ENCODE measurements around the gene FREY1. TPM values are rescaled to one million over a fixed set of nuclear protein-coding genes. Genes with fewer than 3 reads are reported as not detected.

Gene FREY1
- total RNA-seq, 3 donors from 2014 or later = 0.48 to 3.2 (median 0.98) TPM

DNA sequence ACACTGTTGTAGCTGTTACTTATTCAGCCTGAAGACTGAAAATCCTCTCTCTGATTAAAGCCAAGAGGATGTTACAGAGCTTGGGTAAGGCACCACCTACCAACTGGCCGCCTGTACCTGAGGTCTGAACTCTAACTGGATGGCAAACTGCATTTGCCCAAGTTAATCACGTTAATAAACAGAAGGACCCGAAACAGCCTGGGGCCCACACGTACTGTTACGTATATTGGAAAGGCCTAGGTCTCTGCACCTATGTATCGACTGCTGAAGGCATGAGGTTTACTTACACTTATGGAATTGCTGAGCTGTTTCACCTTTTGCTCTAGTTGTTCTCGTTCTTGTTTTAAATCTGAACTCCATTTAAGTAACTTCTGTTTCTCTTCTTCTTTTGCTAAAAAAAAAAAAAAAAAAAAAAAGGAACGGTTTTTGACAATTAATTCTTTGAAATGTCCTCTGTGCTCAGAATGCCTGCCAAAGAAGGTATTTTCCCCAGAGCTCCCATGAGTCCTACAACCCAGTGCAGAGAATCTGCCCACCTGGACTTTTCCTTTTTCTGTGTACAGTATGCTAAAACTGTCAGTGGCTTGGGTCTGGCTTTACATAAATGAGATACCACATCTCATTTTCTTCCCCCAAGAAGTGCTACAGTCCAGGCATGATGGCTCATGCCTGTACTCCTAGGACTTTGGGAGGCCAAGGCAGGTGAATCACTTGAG is 28.4 kb upstream of the FREY1 start:
- Histone ChIP-seq H3K9me3 (no peaks in the 10 kb centered on the region), H3K27ac (peak overlapping the region in 1 of 2 donors; percentile 11), H3K27me3 (no peaks in the 10 kb centered on the region), H3K36me3 (no peaks in the 10 kb centered on the region), H3K4me1 (peaks cover 0 to 8% of the 10 kb centered on the region in 2 donors), H3K4me3 (no peak overlapping the region)
- intact Hi-C loops (cut with DNase I; ENCODE audit: low total_unique reads) = no loop called here
- TF ChIP-seq POLR2AphosphoS5 (IDR thresholded peaks at IDR 0.05) (no peak), POLR2A (IDR thresholded peaks at IDR 0.05) (no peak)
- TF ChIP-seq, protein P1, sequence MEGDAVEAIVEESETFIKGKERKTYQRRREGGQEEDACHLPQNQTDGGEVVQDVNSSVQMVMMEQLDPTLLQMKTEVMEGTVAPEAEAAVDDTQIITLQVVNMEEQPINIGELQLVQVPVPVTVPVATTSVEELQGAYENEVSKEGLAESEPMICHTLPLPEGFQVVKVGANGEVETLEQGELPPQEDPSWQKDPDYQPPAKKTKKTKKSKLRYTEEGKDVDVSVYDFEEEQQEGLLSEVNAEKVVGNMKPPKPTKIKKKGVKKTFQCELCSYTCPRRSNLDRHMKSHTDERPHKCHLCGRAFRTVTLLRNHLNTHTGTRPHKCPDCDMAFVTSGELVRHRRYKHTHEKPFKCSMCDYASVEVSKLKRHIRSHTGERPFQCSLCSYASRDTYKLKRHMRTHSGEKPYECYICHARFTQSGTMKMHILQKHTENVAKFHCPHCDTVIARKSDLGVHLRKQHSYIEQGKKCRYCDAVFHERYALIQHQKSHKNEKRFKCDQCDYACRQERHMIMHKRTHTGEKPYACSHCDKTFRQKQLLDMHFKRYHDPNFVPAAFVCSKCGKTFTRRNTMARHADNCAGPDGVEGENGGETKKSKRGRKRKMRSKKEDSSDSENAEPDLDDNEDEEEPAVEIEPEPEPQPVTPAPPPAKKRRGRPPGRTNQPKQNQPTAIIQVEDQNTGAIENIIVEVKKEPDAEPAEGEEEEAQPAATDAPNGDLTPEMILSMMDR (IDR thresholded peaks at IDR 0.05) = no peak
- DNase-seq (ENCODE audit: low spot score in 2 of 2) = no peak

DNA sequence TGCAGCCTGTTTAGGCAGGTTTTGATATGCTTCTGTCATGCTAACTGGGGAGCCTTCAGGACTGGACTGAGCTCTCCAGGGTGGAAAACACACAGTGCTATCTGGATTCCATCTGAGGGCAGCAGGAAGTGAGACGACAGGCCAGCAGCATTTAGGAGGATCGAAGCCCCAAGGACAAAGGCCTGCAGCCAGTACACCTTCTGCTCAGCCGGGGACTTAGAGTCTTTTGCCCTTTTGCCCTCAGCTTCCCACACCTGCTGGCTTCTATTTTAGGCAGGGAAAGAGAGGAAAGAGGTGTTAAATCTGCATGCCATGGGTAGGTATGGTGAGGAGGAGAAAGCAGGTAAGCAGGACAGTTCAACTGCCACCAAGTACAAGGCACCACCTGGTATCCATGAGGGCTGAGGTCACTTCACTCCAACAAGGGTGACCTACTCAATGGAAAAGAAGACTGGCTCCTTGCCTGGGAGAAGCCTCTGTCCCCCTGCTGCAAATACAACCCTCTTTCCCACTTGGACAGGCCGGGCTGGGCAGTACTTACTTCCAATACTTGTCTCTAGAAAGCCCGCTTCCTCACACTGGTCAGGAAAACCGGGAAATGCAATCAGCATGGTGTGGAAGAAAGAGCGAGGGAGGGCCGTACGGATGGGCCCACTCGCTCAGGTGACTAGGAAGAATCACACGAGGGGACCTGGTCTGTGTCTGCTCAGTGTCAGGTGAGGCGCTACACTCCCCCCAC is 27.7 kb upstream of the FREY1 start:
- Histone ChIP-seq H3K4me3 (no peak overlapping the region), H3K27me3 (no peaks in the 10 kb centered on the region), H3K27ac (peak overlapping the region; percentile 11 to 77), H3K4me1 (peaks cover 0 to 11% of the 10 kb centered on the region in 2 donors), H3K36me3 (no peaks in the 10 kb centered on the region), H3K9me3 (no peaks in the 10 kb centered on the region)
- no peak for DNase-seq (ENCODE audit: low spot score in 2 of 2)
- intact Hi-C loops (cut with DNase I; ENCODE audit: low total_unique reads) = no loop called here
- TF ChIP-seq POLR2AphosphoS5 (IDR thresholded peaks at IDR 0.05) (no peak), POLR2A (IDR thresholded peaks at IDR 0.05) (no peak)
- TF ChIP-seq, protein P1 (IDR thresholded peaks at IDR 0.05) = no peak

DNA sequence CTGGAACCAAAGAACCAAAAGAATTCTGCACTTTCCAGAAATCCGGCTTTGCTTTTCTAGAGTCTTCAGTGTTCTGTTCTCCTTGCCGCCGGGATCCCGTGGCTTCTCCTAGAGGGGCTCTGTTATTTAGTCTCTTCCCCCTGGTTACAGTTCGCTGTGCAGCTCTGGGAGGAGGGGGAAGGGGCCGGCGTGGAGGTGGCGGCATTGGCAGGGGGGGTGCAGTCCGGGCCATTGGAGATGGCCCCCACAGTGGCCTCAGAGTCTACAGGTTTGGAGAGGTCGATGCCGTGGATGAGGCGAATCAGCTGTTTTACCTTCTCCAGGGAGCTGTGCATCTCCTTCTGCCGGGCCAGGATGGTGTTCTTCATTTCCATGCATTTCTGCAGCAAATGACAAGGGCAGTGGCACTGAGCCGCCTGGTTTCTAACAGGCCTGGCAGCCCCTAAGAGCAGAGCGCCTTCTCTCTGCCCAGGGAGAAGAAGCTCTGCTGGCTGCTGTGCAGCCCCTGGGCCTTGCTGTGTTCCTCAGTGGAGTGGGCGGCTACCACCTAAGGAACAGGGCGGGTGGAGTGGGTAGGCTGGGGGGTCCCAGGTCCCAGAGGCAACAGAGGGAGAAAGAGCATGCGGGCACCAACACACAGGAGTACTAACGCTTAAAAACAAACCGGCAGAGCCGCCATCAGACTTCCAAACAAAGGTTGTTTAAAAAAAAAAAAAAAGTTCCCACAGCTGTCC is 26.9 kb upstream of the FREY1 start:
- peak overlapping the region; percentile 40 to 77 for H3K27ac ChIP-seq
- H3K4me1 ChIP-seq = peaks cover 0 to 15% of the 10 kb centered on the region in 2 donors
- DNase-seq (ENCODE audit: low spot score in 2 of 2) = no peak
- TF ChIP-seq POLR2AphosphoS5 (IDR thresholded peaks at IDR 0.05) = no peak
- TF ChIP-seq POLR2A (IDR thresholded peaks at IDR 0.05) = no peak
- TF ChIP-seq, protein P1 (IDR thresholded peaks at IDR 0.05) = no peak
- H3K9me3 ChIP-seq = no peaks in the 10 kb centered on the region
- H3K27me3 ChIP-seq = no peaks in the 10 kb centered on the region
- intact Hi-C loops (cut with DNase I; ENCODE audit: low total_unique reads) = no loop called here
- peak overlapping the region in 2 of 3 donors; percentile 10 to 21 for H3K4me3 ChIP-seq
- no peaks in the 10 kb centered on the region for H3K36me3 ChIP-seq

DNA sequence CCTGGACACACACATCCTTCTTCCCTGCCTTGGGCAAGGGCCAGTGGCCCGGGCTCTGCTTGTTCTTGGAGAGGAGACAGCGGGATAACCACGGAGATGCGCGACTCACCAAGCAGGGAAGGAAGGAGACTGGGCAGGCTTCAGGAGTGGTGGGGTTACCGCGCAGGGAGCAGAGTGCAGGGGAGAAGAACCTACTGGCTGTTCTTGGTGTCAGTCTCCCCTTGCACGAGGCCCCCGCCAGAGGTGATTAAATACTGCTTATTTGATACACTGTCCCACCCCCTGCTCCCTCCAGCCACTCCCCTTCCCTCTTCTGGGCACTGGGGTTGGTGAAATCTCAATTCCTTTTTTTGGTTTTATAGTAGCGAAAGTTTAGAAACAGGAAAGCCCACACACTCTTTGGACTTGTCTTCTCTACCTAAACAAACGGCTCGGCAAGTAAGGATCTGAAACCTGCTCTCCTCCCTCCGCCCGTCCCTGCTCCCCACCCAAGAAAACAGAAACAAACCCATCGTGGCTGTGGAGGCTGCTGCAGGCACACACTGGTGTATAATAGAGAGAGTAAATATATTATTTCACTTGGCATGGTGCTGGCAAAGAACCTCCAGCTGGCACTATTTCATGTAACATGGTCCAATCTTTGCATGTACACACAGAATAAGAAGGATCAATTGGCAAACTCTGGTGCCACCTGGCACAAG is 26.2 kb upstream of the FREY1 start:
- peaks cover 0 to 15% of the 10 kb centered on the region in 2 donors for H3K4me1 ChIP-seq
- intact Hi-C loops (cut with DNase I; ENCODE audit: low total_unique reads) = no loop called here
- TF ChIP-seq POLR2AphosphoS5 (IDR thresholded peaks at IDR 0.05) (no peak), POLR2A (IDR thresholded peaks at IDR 0.05) (no peak)
- TF ChIP-seq, protein P1 (IDR thresholded peaks at IDR 0.05) = no peak

More for the DNA sequence above, 26.2 kb upstream of the FREY1 start:
- Histone ChIP-seq H3K4me3 (peak overlapping the region in 2 of 3 donors; percentile 10 to 21), H3K36me3 (no peaks in the 10 kb centered on the region), H3K9me3 (no peaks in the 10 kb centered on the region), H3K27me3 (no peaks in the 10 kb centered on the region), H3K27ac (peak overlapping the region; percentile 55 to 77)
- DNase-seq (ENCODE audit: low spot score in 2 of 2) = no peak
